ENCODE measurements around the gene CHST2.

DNA sequence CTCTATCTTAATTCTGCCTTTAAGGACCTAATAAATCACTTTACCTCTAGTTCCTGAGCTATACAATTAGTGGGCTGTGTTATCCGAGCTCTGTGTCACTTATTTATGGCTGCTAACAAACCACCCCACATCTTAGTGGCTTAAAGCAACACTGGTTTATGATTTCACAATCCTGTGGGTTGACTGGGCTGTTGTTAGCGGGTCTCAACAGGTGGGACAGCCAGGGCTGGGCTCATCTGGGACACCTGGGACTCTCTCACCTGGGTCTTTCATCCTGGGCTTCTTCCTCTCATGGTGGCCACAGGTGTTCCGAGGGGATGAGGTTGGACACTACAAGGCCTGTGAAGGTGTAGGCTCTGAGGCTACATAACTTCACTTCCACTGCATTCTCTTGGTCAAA lies 35.8 kb upstream of the CHST2 start:
- no peak for TF ChIP-seq EZH2 (IDR thresholded peaks at IDR 0.05; ENCODE audit: insufficient read depth, poor library complexity, severe bottlenecking)
- no peak for TF ChIP-seq EZH2phosphoT487 (IDR thresholded peaks at IDR 0.05; ENCODE audit: insufficient read depth, low read depth)
